ENCODE data around the gene METTL16. TPM values are rescaled to one million over a fixed set of nuclear protein-coding genes. Genes with fewer than 3 reads are reported as not detected.

The METTL16 gene
- total RNA-seq, 1 donor from 2014 or later = 13.6 TPM

- H3K4me3 ChIP-seq (ENCODE audit: low read length in 3 of 3) = peak overlapping the region; percentile 89 to 99 (median 98)
- peaks cover 0 to 2% (median 0%) of the 10 kb centered on the region in 3 donors for H3K36me3 ChIP-seq (ENCODE audit: control insufficient read depth in 3 of 3, insufficient read depth in 3 of 3, low read length in 3 of 3)
- peak overlapping the region; percentile 100 for H3K27ac ChIP-seq (ENCODE audit: low read depth, low read length)
- H3K27me3 ChIP-seq (ENCODE audit: control insufficient read depth in 3 of 3, insufficient read depth in 3 of 3, low read length in 3 of 3) = no peaks in the 10 kb centered on the region
- H3K9ac ChIP-seq (ENCODE audit: low read depth in 1 of 3, low read length in 3 of 3) = peak overlapping the region; percentile 98 to 99 (median 99)
- H3K4me1 ChIP-seq (ENCODE audit: control insufficient read depth in 3 of 3, insufficient read depth in 3 of 3, low read length in 3 of 3) = peaks cover 64 to 67% (median 66%) of the 10 kb centered on the region in 3 donors
- H3K9me3 ChIP-seq (ENCODE audit: control insufficient read depth in 3 of 3, low read length in 3 of 3) = no peaks in the 10 kb centered on the region
Measured at GRCh38 chr17:2399572-2400473, 111.9 kb downstream of the METTL16 start.

GRCh38 chr17:2398655-2399571 is 112.8 kb downstream of the METTL16 start:
- no peaks in the 10 kb centered on the region for H3K27me3 ChIP-seq (ENCODE audit: control insufficient read depth in 3 of 3, insufficient read depth in 3 of 3, low read length in 3 of 3)
- H3K4me1 ChIP-seq (ENCODE audit: control insufficient read depth in 3 of 3, insufficient read depth in 3 of 3, low read length in 3 of 3) = peaks cover 66 to 75% (median 71%) of the 10 kb centered on the region in 3 donors
- peaks cover 0 to 2% (median 0%) of the 10 kb centered on the region in 3 donors for H3K36me3 ChIP-seq (ENCODE audit: control insufficient read depth in 3 of 3, insufficient read depth in 3 of 3, low read length in 3 of 3)
- peak overlapping the region; percentile 100 for H3K27ac ChIP-seq (ENCODE audit: low read depth, low read length)
- H3K9ac ChIP-seq (ENCODE audit: low read depth in 1 of 3, low read length in 3 of 3) = peak overlapping the region; percentile 96 to 99 (median 96)
- peak overlapping the region; percentile 88 to 90 (median 89) for H3K4me3 ChIP-seq (ENCODE audit: low read length in 3 of 3)
- no peaks in the 10 kb centered on the region for H3K9me3 ChIP-seq (ENCODE audit: control insufficient read depth in 3 of 3, low read length in 3 of 3)

GRCh38 chr17:2398182-2398581 is 113.5 kb downstream of the METTL16 start:
- Histone ChIP-seq H3K27me3 (ENCODE audit: control insufficient read depth in 3 of 3, insufficient read depth in 3 of 3, low read length in 3 of 3) (no peaks in the 10 kb centered on the region), H3K27ac (ENCODE audit: low read depth, low read length) (peak overlapping the region; percentile 100), H3K4me3 (ENCODE audit: low read length in 3 of 3) (peak overlapping the region; percentile 56 to 68 (median 68)), H3K36me3 (ENCODE audit: control insufficient read depth in 3 of 3, insufficient read depth in 3 of 3, low read length in 3 of 3) (peaks cover 0 to 2% (median 0%) of the 10 kb centered on the region in 3 donors), H3K4me1 (ENCODE audit: control insufficient read depth in 3 of 3, insufficient read depth in 3 of 3, low read length in 3 of 3) (peaks cover 59 to 67% (median 63%) of the 10 kb centered on the region in 3 donors), H3K9ac (ENCODE audit: low read depth in 1 of 3, low read length in 3 of 3) (peak overlapping the region; percentile 47 to 85 (median 81)), H3K9me3 (ENCODE audit: control insufficient read depth in 3 of 3, low read length in 3 of 3) (no peaks in the 10 kb centered on the region)

- H3K9ac ChIP-seq (ENCODE audit: low read depth in 1 of 3, low read length in 3 of 3) = peak overlapping the region; percentile 81 to 85 (median 83)
- H3K4me1 ChIP-seq (ENCODE audit: control insufficient read depth in 3 of 3, insufficient read depth in 3 of 3, low read length in 3 of 3) = peaks cover 52 to 61% (median 57%) of the 10 kb centered on the region in 3 donors
- H3K27me3 ChIP-seq (ENCODE audit: control insufficient read depth in 3 of 3, insufficient read depth in 3 of 3, low read length in 3 of 3) = no peaks in the 10 kb centered on the region
- H3K9me3 ChIP-seq (ENCODE audit: control insufficient read depth in 3 of 3, low read length in 3 of 3) = no peaks in the 10 kb centered on the region
- peak overlapping the region; percentile 66 to 69 (median 68) for H3K4me3 ChIP-seq (ENCODE audit: low read length in 3 of 3)
- H3K36me3 ChIP-seq (ENCODE audit: control insufficient read depth in 3 of 3, insufficient read depth in 3 of 3, low read length in 3 of 3) = peaks cover 0 to 2% (median 0%) of the 10 kb centered on the region in 3 donors
- H3K27ac ChIP-seq (ENCODE audit: low read depth, low read length) = peak overlapping the region; percentile 100
Measured at GRCh38 chr17:2397247-2398171, 114.2 kb downstream of the METTL16 start.

- peak overlapping the region; percentile 81 to 85 (median 83) for H3K9ac ChIP-seq (ENCODE audit: low read depth in 1 of 3, low read length in 3 of 3)
- H3K4me3 ChIP-seq (ENCODE audit: low read length in 3 of 3) = peak overlapping the region; percentile 66 to 69 (median 66)
- peaks cover 54 to 63% (median 59%) of the 10 kb centered on the region in 3 donors for H3K4me1 ChIP-seq (ENCODE audit: control insufficient read depth in 3 of 3, insufficient read depth in 3 of 3, low read length in 3 of 3)
- no peaks in the 10 kb centered on the region for H3K9me3 ChIP-seq (ENCODE audit: control insufficient read depth in 3 of 3, low read length in 3 of 3)
- peaks cover 0 to 2% (median 0%) of the 10 kb centered on the region in 3 donors for H3K36me3 ChIP-seq (ENCODE audit: control insufficient read depth in 3 of 3, insufficient read depth in 3 of 3, low read length in 3 of 3)
- H3K27ac ChIP-seq (ENCODE audit: low read depth, low read length) = peak overlapping the region; percentile 100
- no peaks in the 10 kb centered on the region for H3K27me3 ChIP-seq (ENCODE audit: control insufficient read depth in 3 of 3, insufficient read depth in 3 of 3, low read length in 3 of 3)
Measured at GRCh38 chr17:2396568-2397246, 115.0 kb downstream of the METTL16 start.

GRCh38 chr17:2396192-2396567 is 115.5 kb downstream of the METTL16 start:
- Histone ChIP-seq H3K27me3 (ENCODE audit: control insufficient read depth in 3 of 3, insufficient read depth in 3 of 3, low read length in 3 of 3) (no peaks in the 10 kb centered on the region), H3K27ac (ENCODE audit: low read depth, low read length) (peak overlapping the region; percentile 100), H3K36me3 (ENCODE audit: control insufficient read depth in 3 of 3, insufficient read depth in 3 of 3, low read length in 3 of 3) (peaks cover 0 to 2% (median 0%) of the 10 kb centered on the region in 3 donors), H3K9me3 (ENCODE audit: control insufficient read depth in 3 of 3, low read length in 3 of 3) (no peaks in the 10 kb centered on the region), H3K9ac (ENCODE audit: low read depth in 1 of 3, low read length in 3 of 3) (peak overlapping the region; percentile 81 to 85 (median 83)), H3K4me3 (ENCODE audit: low read length in 3 of 3) (peak overlapping the region; percentile 61 to 69 (median 66)), H3K4me1 (ENCODE audit: control insufficient read depth in 3 of 3, insufficient read depth in 3 of 3, low read length in 3 of 3) (peaks cover 58 to 69% (median 63%) of the 10 kb centered on the region in 3 donors)

GRCh38 chr17:2395258-2396181 is 116.2 kb downstream of the METTL16 start:
- Histone ChIP-seq H3K27ac (ENCODE audit: low read depth, low read length) (peak overlapping the region; percentile 100), H3K9me3 (ENCODE audit: control insufficient read depth in 3 of 3, low read length in 3 of 3) (no peaks in the 10 kb centered on the region), H3K27me3 (ENCODE audit: control insufficient read depth in 3 of 3, insufficient read depth in 3 of 3, low read length in 3 of 3) (no peaks in the 10 kb centered on the region), H3K4me1 (ENCODE audit: control insufficient read depth in 3 of 3, insufficient read depth in 3 of 3, low read length in 3 of 3) (peaks cover 64 to 75% (median 68%) of the 10 kb centered on the region in 3 donors), H3K4me3 (ENCODE audit: low read length in 3 of 3) (peak overlapping the region; percentile 61 to 69 (median 66)), H3K36me3 (ENCODE audit: control insufficient read depth in 3 of 3, insufficient read depth in 3 of 3, low read length in 3 of 3) (peaks cover 0 to 2% (median 0%) of the 10 kb centered on the region in 3 donors), H3K9ac (ENCODE audit: low read depth in 1 of 3, low read length in 3 of 3) (peak overlapping the region; percentile 81 to 85 (median 83))

- Histone ChIP-seq H3K9ac (ENCODE audit: low read depth in 1 of 3, low read length in 3 of 3) (peak overlapping the region in 2 of 3 donors; percentile 56 to 75), H3K4me1 (ENCODE audit: control insufficient read depth in 3 of 3, insufficient read depth in 3 of 3, low read length in 3 of 3) (peaks cover 71 to 78% (median 76%) of the 10 kb centered on the region in 3 donors)
Measured at GRCh38 chr17:2394775-2395201, 116.9 kb downstream of the METTL16 start.

More at GRCh38 chr17:2394775-2395201, 116.9 kb downstream of the METTL16 start:
- Histone ChIP-seq H3K4me3 (ENCODE audit: low read length in 3 of 3) (no peak overlapping the region), H3K27me3 (ENCODE audit: control insufficient read depth in 3 of 3, insufficient read depth in 3 of 3, low read length in 3 of 3) (no peaks in the 10 kb centered on the region), H3K9me3 (ENCODE audit: control insufficient read depth in 3 of 3, low read length in 3 of 3) (no peaks in the 10 kb centered on the region), H3K36me3 (ENCODE audit: control insufficient read depth in 3 of 3, insufficient read depth in 3 of 3, low read length in 3 of 3) (no peaks in the 10 kb centered on the region), H3K27ac (ENCODE audit: low read depth, low read length) (peak overlapping the region; percentile 100)
